ENCODE data around the gene ZMIZ1.

Gene ZMIZ1

DNA sequence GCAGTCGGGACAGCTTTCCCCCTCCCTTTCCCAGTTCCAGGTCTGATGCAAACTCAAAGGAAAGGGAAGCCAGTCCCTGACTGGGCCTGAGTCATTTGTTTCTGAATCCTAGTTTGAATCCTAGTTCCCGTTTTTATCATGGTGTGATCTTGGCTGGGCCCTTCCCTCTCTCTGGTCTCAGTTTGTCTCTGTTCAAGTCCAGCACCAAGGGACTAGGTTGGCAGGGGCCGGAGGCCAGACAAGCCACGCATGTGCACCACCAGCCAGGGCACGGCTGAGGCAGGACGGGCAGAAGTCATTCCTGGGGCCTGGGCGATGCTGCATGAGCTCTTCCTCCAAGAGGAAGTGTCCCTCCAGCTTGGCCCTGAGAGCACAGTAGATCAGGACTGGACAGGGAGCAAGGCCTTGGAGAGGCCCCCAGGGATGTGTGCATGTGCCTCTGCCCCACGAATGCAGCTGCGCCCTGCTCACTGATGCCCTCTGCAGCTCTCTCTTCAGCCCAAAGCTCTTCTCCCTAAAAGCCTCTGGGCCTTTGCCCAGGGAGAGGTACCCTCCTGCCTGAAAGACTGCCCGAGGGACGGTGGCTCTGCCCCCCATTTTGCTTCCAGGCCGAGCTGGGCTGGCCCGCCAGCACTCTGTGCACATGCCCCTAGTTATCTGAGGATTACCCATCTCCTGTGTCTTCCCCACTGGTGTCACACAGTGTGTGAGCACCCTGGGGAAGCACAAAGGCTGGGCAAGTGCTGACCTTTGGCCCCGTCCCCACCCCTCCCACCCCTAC is 86.7 kb downstream of the ZMIZ1 start:
- DNase-seq (ENCODE audit: insufficient read length, low spot score), result peak; percentile 65
- no peak for FAIRE-seq
- TF ChIP-seq POLR2A (IDR thresholded peaks at IDR 0.05; ENCODE audit: low read depth, low read length), result no peak

DNA sequence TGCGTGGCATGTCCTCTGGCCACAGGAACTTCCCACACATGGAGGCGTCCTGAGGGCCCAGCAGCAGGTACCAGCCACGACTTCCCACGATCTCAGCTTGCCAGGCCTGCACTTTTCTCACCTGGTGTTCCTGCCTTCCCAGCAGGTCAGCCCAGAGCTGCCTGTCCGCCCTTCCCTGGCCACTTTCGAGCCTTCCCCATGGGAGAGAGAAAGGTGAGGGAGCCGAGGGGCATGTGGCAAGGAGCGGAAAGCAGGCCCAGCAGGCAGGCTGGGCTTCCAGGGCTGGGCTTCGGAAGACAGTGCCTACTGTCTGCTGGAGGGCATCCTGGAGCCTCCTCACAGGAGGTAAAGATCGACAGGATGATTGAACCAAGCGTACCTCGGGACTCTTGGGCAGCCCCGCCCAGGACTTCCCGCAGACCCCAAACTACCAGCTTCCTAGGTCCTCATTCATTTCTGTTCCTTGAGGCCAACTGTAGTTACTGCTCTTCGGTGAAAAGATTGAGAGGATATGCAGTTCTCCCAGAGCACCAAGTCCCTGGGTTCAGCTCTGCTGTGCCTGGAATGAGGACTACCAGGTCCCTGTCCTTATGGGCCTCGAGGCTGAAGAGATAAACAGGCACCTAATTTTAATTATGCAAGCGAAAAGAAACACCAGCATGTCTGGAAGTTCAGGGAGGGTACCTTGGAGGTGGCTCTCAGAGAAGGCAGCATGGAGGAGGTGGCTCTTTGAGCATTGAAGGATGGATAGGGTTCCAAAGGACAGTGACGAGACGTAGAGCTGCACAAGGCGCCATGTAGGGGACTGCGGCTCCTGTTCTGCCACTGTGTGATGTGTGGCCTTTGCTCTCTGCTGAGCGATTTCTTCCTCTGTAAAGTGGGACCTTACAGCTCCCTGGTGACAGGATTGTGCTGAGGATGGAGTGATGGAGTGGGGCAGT is 87.8 kb downstream of the ZMIZ1 start:
- TF ChIP-seq POLR2A (IDR thresholded peaks at IDR 0.05; ENCODE audit: low read depth, low read length), result no peak

GRCh38 chr10:79158004-79158340 is 89.2 kb downstream of the ZMIZ1 start:
- DNase-seq (ENCODE audit: insufficient read length, low spot score), result no peak
- no peak for TF ChIP-seq POLR2A (IDR thresholded peaks at IDR 0.05; ENCODE audit: low read depth, low read length)
- no peak for FAIRE-seq

More for the DNA sequence above, 87.8 kb downstream of the ZMIZ1 start:
- FAIRE-seq, result no peak
- DNase-seq (ENCODE audit: insufficient read length, low spot score), result no peak

DNA sequence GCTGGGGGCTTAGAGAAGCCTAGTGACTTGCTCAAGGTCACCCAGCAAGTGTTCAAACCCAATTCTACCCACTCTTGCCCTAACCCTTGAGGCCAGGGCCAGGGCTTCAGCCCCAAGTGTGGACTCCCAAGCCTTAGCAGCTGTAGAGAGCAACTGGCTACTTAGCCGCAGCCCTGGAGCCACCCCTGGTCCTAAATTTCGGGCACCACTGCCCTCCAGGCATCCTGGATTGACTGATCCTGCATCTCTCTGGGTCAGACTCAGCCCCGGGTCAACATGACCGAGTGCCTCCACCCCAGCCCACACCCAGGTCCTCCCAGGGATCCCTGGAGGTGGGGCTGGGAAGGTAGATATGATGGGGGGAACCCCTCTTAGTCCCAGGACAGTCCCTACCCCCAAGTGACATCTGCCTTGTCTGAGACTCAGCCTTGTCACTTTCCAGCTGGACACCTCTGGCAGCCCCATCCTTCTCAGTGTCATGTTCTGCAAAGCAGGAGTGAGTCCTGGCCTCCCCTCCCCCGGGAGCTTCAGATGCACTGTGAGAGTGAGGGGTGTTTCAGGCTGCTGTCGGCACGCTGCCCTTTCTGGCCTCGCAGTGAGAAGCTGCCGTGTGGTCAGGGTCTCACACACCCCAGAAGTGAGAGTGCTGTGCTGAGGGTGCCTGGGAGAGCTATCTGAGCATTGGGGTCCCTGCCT is 89.8 kb downstream of the ZMIZ1 start:
- no peak for TF ChIP-seq POLR2A (IDR thresholded peaks at IDR 0.05; ENCODE audit: low read depth, low read length)
- DNase-seq (ENCODE audit: insufficient read length, low spot score), result no peak
- no peak for FAIRE-seq

DNA sequence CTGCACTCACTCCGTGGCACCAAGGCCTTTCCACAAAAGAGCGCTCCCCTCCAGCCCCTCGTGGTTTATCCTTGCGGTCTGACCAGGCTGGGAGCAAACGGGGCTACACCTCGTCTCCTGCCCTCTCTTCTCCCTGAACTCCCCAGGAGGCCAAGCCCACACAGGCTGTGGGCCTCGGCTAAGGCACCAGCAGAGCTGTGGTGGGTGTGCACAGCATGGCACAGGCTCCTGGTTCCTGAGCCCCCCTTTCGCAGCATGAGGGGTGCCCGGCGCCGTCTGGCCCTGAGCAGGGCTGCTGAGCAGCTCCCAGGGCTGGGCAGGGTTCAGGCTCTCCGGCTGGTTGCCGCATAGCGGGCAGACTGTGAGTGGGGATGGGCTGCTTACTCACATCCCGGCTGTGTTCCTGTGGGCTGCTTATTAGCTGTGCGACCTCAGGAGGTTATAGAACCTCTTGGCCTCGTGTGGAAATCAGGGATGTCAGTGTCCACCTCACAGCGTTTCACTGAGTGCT is 90.4 kb downstream of the ZMIZ1 start:
- no peak for FAIRE-seq
- 0 out of 2 replicates have a peak, but pooled peaks have one; percentile 18 for TF ChIP-seq POLR2A (IDR thresholded peaks at IDR 0.05; ENCODE audit: low read depth, low read length)
- DNase-seq (ENCODE audit: insufficient read length, low spot score), result peak; percentile 90

DNA sequence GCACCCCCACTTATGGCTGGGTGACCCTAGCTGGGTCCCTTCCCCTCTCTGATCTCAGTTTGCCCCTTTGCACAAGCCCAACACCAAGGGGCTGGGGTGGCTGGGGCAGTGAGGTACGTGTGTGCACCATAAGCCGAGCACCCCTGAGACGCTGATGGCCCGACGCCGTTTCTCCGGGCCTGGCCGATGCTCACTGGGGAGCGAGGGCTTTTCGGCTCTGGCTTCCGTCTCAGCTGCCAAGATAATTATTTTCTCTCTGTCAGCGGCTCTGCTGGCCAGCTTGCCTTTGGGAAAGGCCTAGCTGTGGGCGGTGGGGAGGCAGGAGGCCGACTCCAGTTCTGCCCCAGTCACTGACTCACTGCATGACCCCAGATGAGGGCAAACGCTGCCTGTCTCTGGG is 91.0 kb downstream of the ZMIZ1 start:
- DNase-seq (ENCODE audit: insufficient read length, low spot score) (no peak), FAIRE-seq (no peak)
- TF ChIP-seq POLR2A (IDR thresholded peaks at IDR 0.05; ENCODE audit: low read depth, low read length), result no peak

- FAIRE-seq (no peak), DNase-seq (ENCODE audit: insufficient read length, low spot score) (no peak)
- no peak for TF ChIP-seq POLR2A (IDR thresholded peaks at IDR 0.05; ENCODE audit: low read depth, low read length)
Observed at GRCh38 chr10:79160191-79160590, 91.4 kb downstream of the ZMIZ1 start.

GRCh38 chr10:79161557-79161956 is 92.8 kb downstream of the ZMIZ1 start:
- TF ChIP-seq POLR2A (IDR thresholded peaks at IDR 0.05; ENCODE audit: low read depth, low read length), result no peak
- FAIRE-seq (no peak), DNase-seq (ENCODE audit: insufficient read length, low spot score) (no peak)

GRCh38 chr10:79162022-79162421 is 93.3 kb downstream of the ZMIZ1 start:
- no peak for FAIRE-seq
- no peak for DNase-seq (ENCODE audit: insufficient read length, low spot score)
- TF ChIP-seq POLR2A (IDR thresholded peaks at IDR 0.05; ENCODE audit: low read depth, low read length), result no peak

GRCh38 chr10:79162861-79163665 is 94.3 kb downstream of the ZMIZ1 start:
- FAIRE-seq, result no peak
- no peak for TF ChIP-seq POLR2A (IDR thresholded peaks at IDR 0.05; ENCODE audit: low read depth, low read length)
- peak; percentile 87 for DNase-seq (ENCODE audit: insufficient read length, low spot score)

DNA sequence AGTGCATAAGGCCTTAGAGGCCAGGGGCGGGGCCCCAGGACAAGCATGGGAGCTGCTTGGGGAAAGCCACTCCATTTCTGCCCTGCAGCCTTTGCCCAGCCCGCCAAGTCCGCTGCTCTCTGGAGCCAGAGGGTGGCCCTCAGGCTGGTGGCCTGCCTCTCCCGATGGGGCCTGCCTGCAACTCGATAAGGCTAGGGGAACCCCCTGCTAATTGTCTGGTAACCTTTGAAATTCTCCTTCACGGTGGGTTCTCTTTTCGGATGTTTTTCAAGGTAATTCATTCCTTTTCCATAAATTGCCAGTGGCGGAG is 94.9 kb downstream of the ZMIZ1 start:
- no peak for TF ChIP-seq POLR2A (IDR thresholded peaks at IDR 0.05; ENCODE audit: low read depth, low read length)
- DNase-seq (ENCODE audit: insufficient read length, low spot score) (no peak), FAIRE-seq (no peak)

GRCh38 chr10:79164075-79164474 is 95.3 kb downstream of the ZMIZ1 start:
- DNase-seq (ENCODE audit: insufficient read length, low spot score) (no peak), FAIRE-seq (no peak)
- no peak for TF ChIP-seq POLR2A (IDR thresholded peaks at IDR 0.05; ENCODE audit: low read depth, low read length)

GRCh38 chr10:79165070-79165778 is 96.5 kb downstream of the ZMIZ1 start:
- no peak for TF ChIP-seq POLR2A (IDR thresholded peaks at IDR 0.05; ENCODE audit: low read depth, low read length)
- DNase-seq (ENCODE audit: insufficient read length, low spot score), result no peak
- no peak for FAIRE-seq
